ENCODE data around the gene PRRT1B.

Gene PRRT1B

GRCh38 chr9:131565369-131565768, 20.0 kb downstream of the PRRT1B start:
- no peak overlapping the region for H3K27ac ChIP-seq
- no peak for DNase-seq (ENCODE audit: low spot score)
- TF ChIP-seq CTCF (IDR thresholded peaks at IDR 0.05), result no peak
- no peak overlapping the region for H3K4me3 ChIP-seq

- Histone ChIP-seq H3K27ac (no peak overlapping the region), H3K4me3 (no peak overlapping the region)
- no peak for TF ChIP-seq CTCF (IDR thresholded peaks at IDR 0.05)
- DNase-seq (ENCODE audit: low spot score), result no peak
These were observed 20.8 kb downstream of the PRRT1B start for GRCh38 chr9:131566158-131566557.

GRCh38 chr9:131567910-131568309, 22.6 kb downstream of the PRRT1B start:
- no peak overlapping the region for H3K4me3 ChIP-seq
- no peak for TF ChIP-seq CTCF (IDR thresholded peaks at IDR 0.05)
- no peak overlapping the region for H3K27ac ChIP-seq
- no peak for DNase-seq (ENCODE audit: low spot score)

GRCh38 chr9:131574730-131575640, 29.7 kb downstream of the PRRT1B start:
- no peak for TF ChIP-seq CTCF (IDR thresholded peaks at IDR 0.05)
- DNase-seq (ENCODE audit: low spot score), result no peak
- no peak overlapping the region for H3K27ac ChIP-seq
- no peak overlapping the region for H3K4me3 ChIP-seq

- TF ChIP-seq CTCF (IDR thresholded peaks at IDR 0.05), result no peak
- no peak overlapping the region for H3K27ac ChIP-seq
- DNase-seq (ENCODE audit: low spot score), result no peak
- no peak overlapping the region for H3K4me3 ChIP-seq
These were observed 30.9 kb downstream of the PRRT1B start for GRCh38 chr9:131575946-131576853.

- no peak for TF ChIP-seq CTCF (IDR thresholded peaks at IDR 0.05)
- Histone ChIP-seq H3K4me3 (no peak overlapping the region), H3K27ac (no peak overlapping the region)
- DNase-seq (ENCODE audit: low spot score), result no peak
These were observed 32.0 kb downstream of the PRRT1B start for GRCh38 chr9:131577005-131578000.
